KMS-11 (cell line): Measurements from ENCODE around the gene RBM20.

Experiments used
- H2AFZ ChIP-seq: fragments of 200-600 bp; sonication (generic); 2 replicates; pipeline ENCODE4 v1.6.1; 2016; ENCODE audit warnings: antibody characterized with exemption, mixed run types, low read depth
- H3K27ac ChIP-seq: fragments of 200-600 bp; sonication (generic); 2 replicates; pipeline ENCODE4 v1.6.1; 2016; ENCODE audit warnings: mild to moderate bottlenecking, mixed run types
- H3K27me3 ChIP-seq: fragments of 200-600 bp; sonication (generic); 2 replicates; pipeline ENCODE4 v1.6.1; 2017; ENCODE audit warnings: mild to moderate bottlenecking, low read depth, mixed run types, moderate library complexity; ENCODE audit not compliant: insufficient read depth
- H3K36me3 ChIP-seq: fragments of 200-600 bp; sonication (generic); 2 replicates; pipeline ENCODE4 v1.6.1; 2017; ENCODE audit warnings: mild to moderate bottlenecking, mixed run types; ENCODE audit not compliant: insufficient read depth
- H3K4me1 ChIP-seq: fragments of 200-600 bp; sonication (generic); 2 replicates; pipeline ENCODE4 v1.6.1; 2016; ENCODE audit warnings: mild to moderate bottlenecking, low read depth, mixed run types; ENCODE audit not compliant: poor library complexity, severe bottlenecking
- H3K4me2 ChIP-seq: fragments of 200-600 bp; sonication (generic); 2 replicates; pipeline ENCODE4 v1.7.0; 2016; ENCODE audit warnings: mild to moderate bottlenecking, mixed run types
- H3K4me3 ChIP-seq: fragments of 200-600 bp; sonication (generic); IDR thresholded peaks from 2 replicates; pipeline ENCODE4 v1.6.1; 2017; ENCODE audit warnings: low read depth, low read length, mixed read lengths; ENCODE audit not compliant: insufficient read depth
- H3K79me2 ChIP-seq: fragments of 200-600 bp; sonication (generic); 2 replicates; pipeline ENCODE4 v1.6.1; 2016; ENCODE audit warnings: low read depth, mixed run types; ENCODE audit not compliant: insufficient read depth
- H3K9ac ChIP-seq: fragments of 200-600 bp; sonication (generic); 2 replicates; pipeline ENCODE4 v1.6.1; 2016; ENCODE audit warnings: mild to moderate bottlenecking, mixed run types
- H4K20me1 ChIP-seq: fragments of 200-600 bp; sonication (generic); 2 replicates; pipeline ENCODE4 v1.6.1; 2016; ENCODE audit warnings: mild to moderate bottlenecking, mixed run types; ENCODE audit not compliant: insufficient read depth
- CTCF ChIP-seq: fragments of 200-600 bp; sonication (generic); conservative IDR thresholded peaks from 2 replicates; pipeline ENCODE4 v1.6.1; 2017; ENCODE audit warnings: low read depth, mild to moderate bottlenecking, antibody characterized with exemption, low read length, moderate library complexity, mixed read lengths

Gene RBM20

GRCh38 chr10:110757586-110757985 lies 113.5 kb downstream of the RBM20 start:
- H3K9ac ChIP-seq: no peak overlapping the region
- H3K79me2 ChIP-seq: no peaks in the 10 kb centered on the region
- no peaks in the 10 kb centered on the region for H3K36me3 ChIP-seq
- H3K27me3 ChIP-seq: no peaks in the 10 kb centered on the region
- no peaks in the 10 kb centered on the region for H3K4me1 ChIP-seq
- H3K4me2 ChIP-seq: no peak overlapping the region
- no peak overlapping the region for H2AFZ ChIP-seq
- no peak overlapping the region for H3K4me3 ChIP-seq
- H3K27ac ChIP-seq: no peak overlapping the region
- no peaks in the 10 kb centered on the region for H4K20me1 ChIP-seq
- TF ChIP-seq CTCF: no peak

- no peaks in the 10 kb centered on the region for H3K36me3 ChIP-seq
- H2AFZ ChIP-seq: no peak overlapping the region
- no peak overlapping the region for H3K27ac ChIP-seq
- no peaks in the 10 kb centered on the region for H4K20me1 ChIP-seq
- TF ChIP-seq CTCF: no peak
- no peak overlapping the region for H3K4me3 ChIP-seq
- no peaks in the 10 kb centered on the region for H3K27me3 ChIP-seq
- H3K4me2 ChIP-seq: no peak overlapping the region
- no peaks in the 10 kb centered on the region for H3K4me1 ChIP-seq
- H3K79me2 ChIP-seq: no peaks in the 10 kb centered on the region
- H3K9ac ChIP-seq: no peak overlapping the region
Observed at GRCh38 chr10:110758128-110758765, 114.1 kb downstream of the RBM20 start.

GRCh38 chr10:110758898-110759297 lies 114.8 kb downstream of the RBM20 start:
- Histone ChIP-seq H4K20me1 (no peaks in the 10 kb centered on the region), H3K79me2 (no peaks in the 10 kb centered on the region), H2AFZ (no peak overlapping the region), H3K9ac (no peak overlapping the region), H3K27ac (no peak overlapping the region), H3K4me2 (no peak overlapping the region), H3K4me3 (no peak overlapping the region), H3K27me3 (no peaks in the 10 kb centered on the region), H3K4me1 (no peaks in the 10 kb centered on the region), H3K36me3 (no peaks in the 10 kb centered on the region)
- no peak for TF ChIP-seq CTCF

GRCh38 chr10:110759523-110759922 lies 115.4 kb downstream of the RBM20 start:
- H3K79me2 ChIP-seq: no peaks in the 10 kb centered on the region
- H3K4me2 ChIP-seq: no peak overlapping the region
- H3K4me1 ChIP-seq: no peaks in the 10 kb centered on the region
- H3K4me3 ChIP-seq: no peak overlapping the region
- no peak for TF ChIP-seq CTCF
- H3K9ac ChIP-seq: no peak overlapping the region
- no peaks in the 10 kb centered on the region for H4K20me1 ChIP-seq
- no peak overlapping the region for H3K27ac ChIP-seq
- no peak overlapping the region for H2AFZ ChIP-seq
- no peaks in the 10 kb centered on the region for H3K27me3 ChIP-seq
- H3K36me3 ChIP-seq: no peaks in the 10 kb centered on the region
